Nephron progenitor cell (in vitro differentiated cells): Measurements from ENCODE around the gene NAE1.

Experiments
- DNase-seq: peaks from one replicate; pipeline ENCODE4 v3.0.0; 2021
- H3K27ac Mint-ChIP-seq: 2 replicates; pipeline ENCODE4 v1.8.0; 2021; ENCODE audit warnings: mild to moderate bottlenecking, moderate library complexity, mixed read lengths
- H3K27me3 Mint-ChIP-seq: 2 replicates; pipeline ENCODE4 v1.8.0; 2021; ENCODE audit warnings: mild to moderate bottlenecking, low read depth, mixed read lengths; ENCODE audit not compliant: poor library complexity
- H3K36me3 Mint-ChIP-seq: 2 replicates; pipeline ENCODE4 v1.8.0; 2021; ENCODE audit warnings: low read depth, mixed read lengths
- H3K4me1 Mint-ChIP-seq: 2 replicates; pipeline ENCODE4 v1.8.0; 2021; ENCODE audit warnings: mixed read lengths
- H3K4me3 Mint-ChIP-seq: 2 replicates; pipeline ENCODE4 v1.8.0; 2021; ENCODE audit warnings: mild to moderate bottlenecking, moderate library complexity, mixed read lengths
- H3K9me3 Mint-ChIP-seq: 2 replicates; pipeline ENCODE4 v1.8.0; 2021; ENCODE audit warnings: mild to moderate bottlenecking, moderate library complexity, mixed read lengths
- TF ChIP-seq, protein P1 (sequence below): fragments of 200-600 bp; sonication (generic); IDR thresholded peaks from 2 replicates; pipeline ENCODE4 v1.5.0; 2021; ENCODE audit warnings: antibody characterized with exemption

NAE1 gene

DNA sequence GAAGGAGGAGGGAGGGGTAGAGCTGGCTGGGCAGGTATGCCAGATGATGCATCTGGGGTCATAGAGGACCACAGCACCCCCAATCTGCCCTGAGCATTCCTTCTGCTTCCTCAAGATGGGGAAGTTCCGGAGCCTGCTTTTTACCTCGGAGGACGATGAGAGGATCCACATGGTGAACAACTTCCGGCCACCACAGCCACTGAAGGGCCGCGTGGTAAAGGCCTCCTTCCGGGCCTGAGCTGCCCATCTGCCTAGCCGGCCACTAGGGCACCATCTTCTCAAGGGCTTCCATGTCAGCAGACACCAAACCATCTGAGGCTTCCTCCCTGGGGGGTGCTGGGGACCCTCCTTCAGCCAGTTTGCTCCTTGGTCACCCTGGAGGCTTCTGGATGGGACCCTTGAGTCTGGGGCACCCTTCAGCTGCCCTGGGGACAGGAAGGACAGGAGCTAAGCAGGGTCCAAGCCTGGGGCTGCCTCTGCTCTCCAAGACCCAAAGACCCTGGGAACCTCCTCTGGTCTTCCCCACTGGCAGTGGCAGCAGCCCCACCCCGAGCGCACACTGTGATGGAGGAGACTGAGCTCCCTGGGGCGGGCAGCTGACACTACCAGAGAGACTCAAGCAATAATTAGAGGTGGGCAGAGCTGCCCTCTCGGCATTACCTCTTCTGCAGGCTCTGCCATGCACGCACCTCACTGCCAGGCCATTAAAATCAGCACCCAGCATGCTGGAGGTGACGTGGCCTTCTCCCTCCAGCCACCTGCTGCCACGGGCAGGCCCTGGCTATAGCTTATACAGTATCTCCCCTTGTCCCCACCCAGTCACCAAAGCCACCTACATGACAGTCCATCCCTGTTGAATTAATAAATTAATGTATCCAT, 22.7 kb upstream of the NAE1 start:
- TF ChIP-seq, protein P1, sequence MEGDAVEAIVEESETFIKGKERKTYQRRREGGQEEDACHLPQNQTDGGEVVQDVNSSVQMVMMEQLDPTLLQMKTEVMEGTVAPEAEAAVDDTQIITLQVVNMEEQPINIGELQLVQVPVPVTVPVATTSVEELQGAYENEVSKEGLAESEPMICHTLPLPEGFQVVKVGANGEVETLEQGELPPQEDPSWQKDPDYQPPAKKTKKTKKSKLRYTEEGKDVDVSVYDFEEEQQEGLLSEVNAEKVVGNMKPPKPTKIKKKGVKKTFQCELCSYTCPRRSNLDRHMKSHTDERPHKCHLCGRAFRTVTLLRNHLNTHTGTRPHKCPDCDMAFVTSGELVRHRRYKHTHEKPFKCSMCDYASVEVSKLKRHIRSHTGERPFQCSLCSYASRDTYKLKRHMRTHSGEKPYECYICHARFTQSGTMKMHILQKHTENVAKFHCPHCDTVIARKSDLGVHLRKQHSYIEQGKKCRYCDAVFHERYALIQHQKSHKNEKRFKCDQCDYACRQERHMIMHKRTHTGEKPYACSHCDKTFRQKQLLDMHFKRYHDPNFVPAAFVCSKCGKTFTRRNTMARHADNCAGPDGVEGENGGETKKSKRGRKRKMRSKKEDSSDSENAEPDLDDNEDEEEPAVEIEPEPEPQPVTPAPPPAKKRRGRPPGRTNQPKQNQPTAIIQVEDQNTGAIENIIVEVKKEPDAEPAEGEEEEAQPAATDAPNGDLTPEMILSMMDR: no peak
- no peaks in the 10 kb centered on the region for H3K9me3 Mint-ChIP-seq
- H3K27ac Mint-ChIP-seq: no peak overlapping the region
- H3K4me1 Mint-ChIP-seq: peaks cover 5% of the 10 kb centered on the region
- no peaks in the 10 kb centered on the region for H3K36me3 Mint-ChIP-seq
- no peak overlapping the region for H3K4me3 Mint-ChIP-seq
- DNase-seq: no peak
- peaks cover 9% of the 10 kb centered on the region for H3K27me3 Mint-ChIP-seq

DNA sequence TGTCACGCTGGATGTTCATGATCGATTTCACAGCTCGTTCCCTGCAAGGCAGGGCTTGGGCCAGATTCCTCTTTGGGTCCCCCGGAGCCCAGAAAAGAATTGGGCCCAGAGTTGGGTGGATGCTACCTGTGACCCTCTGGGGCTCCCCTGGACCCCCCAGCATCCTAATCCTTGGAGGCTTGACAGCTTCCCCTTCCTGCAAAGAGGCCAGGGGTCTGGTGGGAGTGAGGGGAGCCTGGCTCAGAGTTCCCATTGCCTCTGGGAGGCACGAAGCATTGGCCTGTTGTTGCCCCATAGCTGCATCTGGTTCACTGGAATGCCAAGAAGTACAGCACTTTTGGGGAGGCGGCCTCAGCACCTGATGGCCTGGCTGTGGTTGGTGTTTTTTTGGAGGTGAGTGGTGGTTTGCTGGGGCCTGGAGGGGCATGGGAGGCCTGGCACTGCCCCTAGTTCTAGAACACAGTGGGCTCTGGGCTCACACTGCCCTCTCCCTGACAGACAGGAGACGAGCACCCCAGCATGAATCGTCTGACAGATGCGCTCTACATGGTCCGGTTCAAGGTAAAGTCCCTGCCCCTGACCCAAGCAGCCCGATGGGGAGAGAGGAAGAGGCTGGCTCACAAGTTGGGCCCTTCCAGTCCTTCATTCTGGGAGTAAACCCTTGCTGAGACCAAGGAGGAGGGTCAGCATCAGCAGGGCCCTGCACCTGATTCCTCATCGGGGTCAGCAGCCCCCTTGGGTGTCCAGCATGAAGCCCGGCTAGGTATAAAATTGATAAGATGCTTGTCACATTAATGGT, 20.6 kb upstream of the NAE1 start:
- Mint-ChIP-seq H3K36me3 (no peaks in the 10 kb centered on the region), H3K4me1 (peaks cover 5% of the 10 kb centered on the region), H3K4me3 (no peak overlapping the region), H3K27ac (no peak overlapping the region), H3K27me3 (peaks cover 31% of the 10 kb centered on the region), H3K9me3 (no peaks in the 10 kb centered on the region)
- DNase-seq: no peak
- TF ChIP-seq, protein P1: no peak

DNA sequence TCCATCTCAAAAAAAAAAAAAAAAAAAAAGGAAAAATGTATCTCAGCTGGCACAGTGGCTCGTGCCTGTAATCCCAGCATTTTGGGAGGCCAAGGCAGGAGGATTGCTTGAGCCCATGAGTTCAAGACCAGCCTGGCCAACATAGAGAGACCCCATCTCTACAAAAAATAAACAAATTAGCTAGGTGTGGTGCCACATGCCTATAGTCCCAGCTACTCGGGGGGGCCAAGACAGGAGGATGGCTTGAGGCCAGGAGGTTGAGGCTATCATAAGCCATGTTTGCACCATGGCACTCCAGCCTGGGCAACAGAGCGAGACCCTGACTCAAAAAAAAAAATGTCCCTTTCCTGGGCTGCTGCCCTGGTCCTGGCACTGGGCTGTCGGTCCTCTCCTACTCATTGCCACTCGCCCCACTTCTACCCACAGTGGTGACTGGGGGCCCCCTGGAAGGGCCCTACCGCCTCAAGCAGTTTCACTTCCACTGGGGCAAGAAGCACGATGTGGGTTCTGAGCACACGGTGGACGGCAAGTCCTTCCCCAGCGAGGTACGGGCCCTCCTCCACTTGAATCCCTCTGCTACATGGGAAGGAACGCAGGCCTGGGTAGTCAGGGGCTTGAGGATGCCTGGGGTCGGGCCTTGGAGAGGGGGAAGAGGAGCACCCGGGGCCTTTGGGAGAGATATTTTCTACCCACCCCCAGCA, 19.5 kb upstream of the NAE1 start:
- Mint-ChIP-seq H3K4me3 (no peak overlapping the region), H3K4me1 (peaks cover 5% of the 10 kb centered on the region)

DNA sequence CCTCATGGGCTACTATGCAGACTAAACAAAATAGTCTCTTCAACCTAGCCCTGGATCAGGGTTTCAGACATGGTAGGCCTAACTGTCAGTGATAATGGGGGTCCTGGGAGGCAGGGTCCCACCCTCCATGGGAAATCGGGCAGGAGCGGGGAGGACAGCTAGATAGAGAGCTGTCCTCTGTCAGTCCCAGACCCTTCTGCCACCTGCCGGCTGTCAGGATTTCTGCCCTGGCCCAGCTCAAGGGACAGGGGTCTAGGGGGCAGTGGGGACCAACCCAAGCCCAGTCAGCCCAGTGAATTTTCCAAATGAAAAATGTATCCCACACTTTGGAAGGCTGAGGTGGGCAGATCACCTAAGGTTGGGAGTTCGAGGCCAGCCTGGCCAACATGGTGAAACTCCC, 18.8 kb upstream of the NAE1 start:
- Mint-ChIP-seq H3K9me3 (no peaks in the 10 kb centered on the region), H3K36me3 (no peaks in the 10 kb centered on the region), H3K27ac (no peak overlapping the region), H3K4me1 (peaks cover 5% of the 10 kb centered on the region), H3K4me3 (no peak overlapping the region), H3K27me3 (peaks cover 47% of the 10 kb centered on the region)
- TF ChIP-seq, protein P1: no peak
- DNase-seq: no peak

More for the DNA sequence above, 19.5 kb upstream of the NAE1 start:
- Mint-ChIP-seq H3K9me3 (no peaks in the 10 kb centered on the region), H3K27me3 (peaks cover 42% of the 10 kb centered on the region), H3K36me3 (no peaks in the 10 kb centered on the region), H3K27ac (no peak overlapping the region)
- TF ChIP-seq, protein P1: no peak
- no peak for DNase-seq

DNA sequence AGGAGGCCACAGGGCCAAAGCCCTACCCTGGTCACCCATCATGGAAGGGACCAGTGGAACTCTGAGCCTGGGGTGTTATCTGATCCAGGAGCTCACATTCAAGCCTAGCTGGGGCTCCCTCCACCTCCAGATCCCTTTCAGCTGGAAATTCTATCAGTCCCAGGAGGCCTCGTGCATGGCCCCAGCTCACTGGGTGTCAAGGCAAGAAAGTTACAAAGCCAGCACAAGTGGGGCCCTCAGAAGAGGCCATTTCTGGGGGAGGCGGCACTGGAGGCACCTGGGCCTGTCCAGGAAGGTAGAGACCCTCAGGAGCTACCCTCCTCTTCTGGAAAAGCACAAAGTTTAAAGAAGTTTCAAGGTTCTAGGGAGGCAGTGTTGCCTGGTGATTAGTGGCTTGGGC, 18.2 kb upstream of the NAE1 start:
- H3K9me3 Mint-ChIP-seq: no peaks in the 10 kb centered on the region
- TF ChIP-seq, protein P1: no peak
- H3K4me3 Mint-ChIP-seq: no peak overlapping the region
- H3K36me3 Mint-ChIP-seq: no peaks in the 10 kb centered on the region
- H3K27ac Mint-ChIP-seq: no peak overlapping the region
- peaks cover 5% of the 10 kb centered on the region for H3K4me1 Mint-ChIP-seq
- DNase-seq: no peak
- H3K27me3 Mint-ChIP-seq: peaks cover 51% of the 10 kb centered on the region
